Measurements from ENCODE around the gene PPP2R5D. TPM values are rescaled to one million over a fixed set of nuclear protein-coding genes. Genes with fewer than 3 reads are reported as not detected.

Gene PPP2R5D
- polyA plus RNA-seq, 1 donor (not counting 4 experiments of a cell fraction or from before 2014, with no cell fraction given): 49.6 TPM

DNA sequence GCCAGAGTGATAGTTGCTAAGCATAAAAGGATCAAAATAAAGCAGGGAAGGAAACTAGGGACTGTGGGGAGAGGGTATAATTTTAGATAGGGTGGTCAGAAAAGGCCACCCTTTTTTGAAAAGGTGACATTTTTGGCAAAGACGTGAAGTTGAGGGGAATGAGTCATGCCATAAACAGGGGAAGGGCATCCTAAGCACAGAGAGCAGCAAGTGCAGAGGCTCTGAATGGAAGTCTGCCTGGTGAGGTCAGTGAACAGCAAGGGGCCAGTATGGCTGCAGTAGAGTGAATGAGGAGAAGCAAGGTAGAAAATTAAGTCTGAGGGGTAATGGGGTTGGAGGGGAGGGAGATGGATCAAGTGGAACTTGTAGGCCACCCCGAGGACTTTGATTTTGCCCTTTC is 77.5 kb downstream of the PPP2R5D start:
- DNase-seq (ENCODE audit: low read depth, low spot score) (no peak), FAIRE-seq (no peak)
- H3K27me3 ChIP-seq (ENCODE audit: control insufficient read depth, extremely low read depth, insufficient read depth, low read length): no peaks in the 10 kb centered on the region
- peaks cover 16% of the 10 kb centered on the region for H3K79me2 ChIP-seq (ENCODE audit: control insufficient read depth, insufficient read depth, low read length)
- no peaks in the 10 kb centered on the region for H3K9me3 ChIP-seq (ENCODE audit: control insufficient read depth, low read depth, low read length)
- no peak overlapping the region for H3K27ac ChIP-seq (ENCODE audit: control insufficient read depth, insufficient read depth, low read length)
- H2AFZ ChIP-seq (ENCODE audit: control insufficient read depth, low read length): no peak overlapping the region
- H3K9ac ChIP-seq (ENCODE audit: control insufficient read depth, extremely low read depth, insufficient read depth, low read length): no peak overlapping the region
- peaks cover 4 to 11% of the 10 kb centered on the region in 2 experiments for H3K36me3 ChIP-seq (ENCODE audit: control insufficient read depth in 2 of 2, extremely low read depth in 1 of 2, insufficient read depth in 2 of 2, low read length in 2 of 2)
- dilution Hi-C loops (cut with MboI; ENCODE audit: extremely low pct_ligation_motif_present, low sequenced_read_pairs): no loop called here
- H3K9me1 ChIP-seq (ENCODE audit: control insufficient read depth, extremely low read depth, insufficient read depth, low read length): no peaks in the 10 kb centered on the region
- no peak overlapping the region for H3K4me3 ChIP-seq (ENCODE audit: control insufficient read depth in 2 of 3, extremely low read depth in 1 of 3, insufficient read depth in 2 of 3, low read depth in 1 of 3, low read length in 3 of 3)
- H3K4me2 ChIP-seq (ENCODE audit: control insufficient read depth, extremely low read depth, insufficient read depth, low read depth, low read length): no peak overlapping the region
- TF ChIP-seq, protein P1, sequence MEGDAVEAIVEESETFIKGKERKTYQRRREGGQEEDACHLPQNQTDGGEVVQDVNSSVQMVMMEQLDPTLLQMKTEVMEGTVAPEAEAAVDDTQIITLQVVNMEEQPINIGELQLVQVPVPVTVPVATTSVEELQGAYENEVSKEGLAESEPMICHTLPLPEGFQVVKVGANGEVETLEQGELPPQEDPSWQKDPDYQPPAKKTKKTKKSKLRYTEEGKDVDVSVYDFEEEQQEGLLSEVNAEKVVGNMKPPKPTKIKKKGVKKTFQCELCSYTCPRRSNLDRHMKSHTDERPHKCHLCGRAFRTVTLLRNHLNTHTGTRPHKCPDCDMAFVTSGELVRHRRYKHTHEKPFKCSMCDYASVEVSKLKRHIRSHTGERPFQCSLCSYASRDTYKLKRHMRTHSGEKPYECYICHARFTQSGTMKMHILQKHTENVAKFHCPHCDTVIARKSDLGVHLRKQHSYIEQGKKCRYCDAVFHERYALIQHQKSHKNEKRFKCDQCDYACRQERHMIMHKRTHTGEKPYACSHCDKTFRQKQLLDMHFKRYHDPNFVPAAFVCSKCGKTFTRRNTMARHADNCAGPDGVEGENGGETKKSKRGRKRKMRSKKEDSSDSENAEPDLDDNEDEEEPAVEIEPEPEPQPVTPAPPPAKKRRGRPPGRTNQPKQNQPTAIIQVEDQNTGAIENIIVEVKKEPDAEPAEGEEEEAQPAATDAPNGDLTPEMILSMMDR (optimal IDR thresholded peaks at IDR 0.05 in 1 of 3, IDR thresholded peaks at IDR 0.05 in 1 of 3, conservative IDR thresholded peaks at IDR 0.05 in 1 of 3; ENCODE audit: extremely low read depth in 1 of 3, insufficient read depth in 2 of 3, low read length in 3 of 3): no peak
- TF ChIP-seq EZH2 (IDR thresholded peaks at IDR 0.05; ENCODE audit: low read length): no peak
- H4K20me1 ChIP-seq (ENCODE audit: control insufficient read depth, extremely low read depth, insufficient read depth, low read length): no peaks in the 10 kb centered on the region
- peaks cover 12% of the 10 kb centered on the region for H3K4me1 ChIP-seq (ENCODE audit: control insufficient read depth, extremely low read depth, insufficient read depth, low read length)

Other genes starting within 250 kb of the PPP2R5D start
- 14.1 to 18.8 TPM (median 16.7 TPM) in 3 replicates for gene TBCC, start 238.5 kb upstream of the PPP2R5D start, polyA plus RNA-seq
- gene BICRAL, start 202.5 kb upstream of the PPP2R5D start, polyA plus RNA-seq: 4.2 to 6.5 TPM (median 5.0 TPM) in 3 replicates
- 61.5 to 104 TPM (median 76.8 TPM) in 3 replicates for gene RPL7L1, start 105.0 kb upstream of the PPP2R5D start, polyA plus RNA-seq
- not detected in 3 replicates for gene PTCRA, start 68.5 kb upstream of the PPP2R5D start, polyA plus RNA-seq
- 15.8 to 30.9 TPM (median 19.7 TPM) in 3 replicates for gene CNPY3, start 55.1 kb upstream of the PPP2R5D start, polyA plus RNA-seq
- 0.08 to 0.10 TPM in 2 of 3 replicates, not detected in the other for gene GNMT, start 23.8 kb upstream of the PPP2R5D start, polyA plus RNA-seq
- gene PEX6, start 5.4 kb upstream of the PPP2R5D start, polyA plus RNA-seq: 5.6 to 8.7 TPM (median 7.5 TPM) in 3 replicates
- 62.4 to 76.1 TPM (median 69.2 TPM) in 3 replicates for gene MEA1, start 29.4 kb downstream of the PPP2R5D start, polyA plus RNA-seq
- gene KLHDC3, start 29.7 kb downstream of the PPP2R5D start, polyA plus RNA-seq: 22.4 to 30.3 TPM (median 24.8 TPM) in 3 replicates
- gene RRP36, start 37.1 kb downstream of the PPP2R5D start, polyA plus RNA-seq: 57.1 to 101 TPM (median 67.5 TPM) in 3 replicates
- 8.1 to 15.0 TPM (median 10.4 TPM) in 3 replicates for gene CUL7, start 69.3 kb downstream of the PPP2R5D start, polyA plus RNA-seq
- 25.6 to 36.0 TPM (median 27.4 TPM) in 3 replicates for gene MRPL2, start 74.9 kb downstream of the PPP2R5D start, polyA plus RNA-seq
- gene KLC4, start 75.1 kb downstream of the PPP2R5D start, polyA plus RNA-seq: 8.3 to 15.2 TPM (median 8.8 TPM) in 3 replicates
- 58.8 to 88.8 TPM (median 81.0 TPM) in 3 replicates for gene PTK7, start 91.7 kb downstream of the PPP2R5D start, polyA plus RNA-seq
- gene SRF, start 186.7 kb downstream of the PPP2R5D start, polyA plus RNA-seq: 26.0 to 39.2 TPM (median 28.5 TPM) in 3 replicates
- 19.0 to 23.0 TPM (median 21.6 TPM) in 3 replicates for gene CUL9, start 197.6 kb downstream of the PPP2R5D start, polyA plus RNA-seq
- gene DNPH1, start 244.9 kb downstream of the PPP2R5D start, polyA plus RNA-seq: 57.1 to 98.6 TPM (median 73.9 TPM) in 3 replicates

All from keratinocyte (primary cell).